ENCODE data around the gene CLIC4. TPM values are rescaled to one million over a fixed set of nuclear protein-coding genes. Genes with fewer than 3 reads are reported as not detected.
"Not testable (repeated sequence)": the region's sequence is repeated elsewhere in the genome, so short reads cannot be mapped to it uniquely, and the experiment has no call there.

Gene CLIC4
- total RNA-seq, 4 donors from 2014 or later, result 37.3 to 74.5 (median 45.6) TPM

DNA sequence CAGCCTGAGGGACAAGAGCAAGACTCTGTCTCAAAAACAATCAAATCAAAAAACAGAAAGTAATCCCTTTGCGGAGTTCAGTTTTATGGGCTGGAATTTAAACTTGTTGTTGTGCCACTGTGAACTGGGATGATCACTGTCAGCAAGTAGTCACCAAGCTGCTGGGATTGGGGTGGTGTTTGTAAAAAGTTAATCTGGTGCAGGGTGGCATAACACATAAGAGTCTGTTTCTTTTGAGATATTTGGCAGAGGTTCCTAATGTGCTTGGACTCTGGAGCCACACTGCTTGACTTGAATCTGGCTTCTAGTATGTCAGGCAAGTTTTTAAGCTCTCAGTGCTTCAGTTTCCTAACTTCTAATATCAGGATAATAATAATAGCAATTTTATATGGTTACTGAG, 6.6 kb downstream of the CLIC4 start:
- DNase-seq (no peak), ATAC-seq (no peak)
- H3K4me1 ChIP-seq, result peaks cover 0 to 14% of the 10 kb centered on the region in 2 donors
- TF ChIP-seq, protein P1, sequence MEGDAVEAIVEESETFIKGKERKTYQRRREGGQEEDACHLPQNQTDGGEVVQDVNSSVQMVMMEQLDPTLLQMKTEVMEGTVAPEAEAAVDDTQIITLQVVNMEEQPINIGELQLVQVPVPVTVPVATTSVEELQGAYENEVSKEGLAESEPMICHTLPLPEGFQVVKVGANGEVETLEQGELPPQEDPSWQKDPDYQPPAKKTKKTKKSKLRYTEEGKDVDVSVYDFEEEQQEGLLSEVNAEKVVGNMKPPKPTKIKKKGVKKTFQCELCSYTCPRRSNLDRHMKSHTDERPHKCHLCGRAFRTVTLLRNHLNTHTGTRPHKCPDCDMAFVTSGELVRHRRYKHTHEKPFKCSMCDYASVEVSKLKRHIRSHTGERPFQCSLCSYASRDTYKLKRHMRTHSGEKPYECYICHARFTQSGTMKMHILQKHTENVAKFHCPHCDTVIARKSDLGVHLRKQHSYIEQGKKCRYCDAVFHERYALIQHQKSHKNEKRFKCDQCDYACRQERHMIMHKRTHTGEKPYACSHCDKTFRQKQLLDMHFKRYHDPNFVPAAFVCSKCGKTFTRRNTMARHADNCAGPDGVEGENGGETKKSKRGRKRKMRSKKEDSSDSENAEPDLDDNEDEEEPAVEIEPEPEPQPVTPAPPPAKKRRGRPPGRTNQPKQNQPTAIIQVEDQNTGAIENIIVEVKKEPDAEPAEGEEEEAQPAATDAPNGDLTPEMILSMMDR (IDR thresholded peaks at IDR 0.05 in 4 of 5, conservative IDR thresholded peaks at IDR 0.05 in 1 of 5), result no peak
- no peak for TF ChIP-seq POLR2A (IDR thresholded peaks at IDR 0.05)
- no peak overlapping the region for H3K4me3 ChIP-seq
- intact Hi-C loops (cut with DNase I; ENCODE audit: low total_unique reads), result no loop called here
- H3K27me3 ChIP-seq, result no peaks in the 10 kb centered on the region
- in situ Hi-C loops (cut with MboI; ENCODE audit: low sequenced_read_pairs in 4 of 4), result no loop called here
- no peaks in the 10 kb centered on the region for H3K36me3 ChIP-seq
- H3K9me3 ChIP-seq, result no peaks in the 10 kb centered on the region
- peak overlapping the region in 3 of 4 donors; percentile 18 to 39 (median 21) for H3K27ac ChIP-seq

DNA sequence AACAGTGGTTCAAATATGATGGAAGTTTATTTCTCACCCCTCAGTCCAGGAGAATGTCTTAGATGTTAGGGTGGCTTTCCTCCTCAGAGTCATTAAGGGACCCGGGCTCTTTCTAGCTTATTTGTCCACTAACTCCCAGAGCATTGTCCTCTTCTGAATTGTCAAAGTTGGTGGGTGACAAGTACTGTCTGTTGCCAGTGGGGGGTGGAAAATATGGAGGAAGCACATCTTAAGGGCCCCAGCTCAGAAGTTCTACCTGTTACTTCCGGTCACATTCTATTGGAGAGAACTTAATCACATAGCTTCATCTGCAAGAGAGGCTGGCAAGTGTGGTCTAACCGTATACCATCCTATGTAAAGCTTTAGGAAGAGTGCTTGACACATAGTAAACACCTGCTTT, 7.1 kb downstream of the CLIC4 start:
- H3K27ac ChIP-seq, result peak overlapping the region in 3 of 4 donors; percentile 18 to 39 (median 21)
- no peak overlapping the region for H3K4me3 ChIP-seq
- no peaks in the 10 kb centered on the region for H3K27me3 ChIP-seq
- no peaks in the 10 kb centered on the region for H3K36me3 ChIP-seq
- peaks cover 0 to 14% of the 10 kb centered on the region in 2 donors for H3K4me1 ChIP-seq
- ATAC-seq, result no peak
- no peaks in the 10 kb centered on the region for H3K9me3 ChIP-seq
- TF ChIP-seq POLR2A (IDR thresholded peaks at IDR 0.05), result no peak
- TF ChIP-seq, protein P1 (IDR thresholded peaks at IDR 0.05 in 4 of 5, conservative IDR thresholded peaks at IDR 0.05 in 1 of 5), result no peak
- no peak for DNase-seq
- intact Hi-C loops (cut with DNase I; ENCODE audit: low total_unique reads) (no loop called here), in situ Hi-C loops (cut with MboI; ENCODE audit: low sequenced_read_pairs in 4 of 4) (no loop called here)

DNA sequence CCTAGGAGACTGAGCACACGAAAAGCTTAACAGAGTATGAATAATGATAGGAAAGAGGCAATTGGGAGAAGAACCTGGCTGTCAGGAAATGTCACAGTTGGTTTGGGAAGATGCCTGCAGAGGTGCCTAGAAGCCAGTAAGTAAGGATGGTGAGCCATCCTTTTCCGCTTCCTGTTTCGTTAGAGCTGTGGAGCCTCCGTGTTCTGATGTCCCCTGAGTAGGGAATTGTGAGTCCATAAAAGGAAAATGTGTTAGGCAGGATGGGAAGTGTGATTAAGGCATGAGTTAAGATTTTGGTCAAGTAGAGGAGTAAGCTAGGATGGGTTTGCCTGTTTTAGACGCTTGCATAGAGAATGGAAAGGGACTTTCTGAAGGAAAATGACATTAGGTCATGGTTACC, 9.0 kb downstream of the CLIC4 start:
- peak in 1 of 2 donors; percentile 17 for TF ChIP-seq POLR2A (IDR thresholded peaks at IDR 0.05)
- TF ChIP-seq, protein P1 (IDR thresholded peaks at IDR 0.05 in 4 of 5, conservative IDR thresholded peaks at IDR 0.05 in 1 of 5), result no peak
- ATAC-seq, result peak in 1 of 2 donors; percentile 45
- Histone ChIP-seq H3K36me3 (no peaks in the 10 kb centered on the region), H3K27ac (peak overlapping the region; percentile 19 to 50 (median 38)), H3K4me3 (no peak overlapping the region), H3K4me1 (peaks cover 0 to 14% of the 10 kb centered on the region in 2 donors), H3K9me3 (no peaks in the 10 kb centered on the region), H3K27me3 (no peaks in the 10 kb centered on the region)
- in situ Hi-C loops (cut with MboI; ENCODE audit: low sequenced_read_pairs in 4 of 4) (no loop called here), intact Hi-C loops (cut with DNase I; ENCODE audit: low total_unique reads) (no loop called here)
- DNase-seq, result no peak

DNA sequence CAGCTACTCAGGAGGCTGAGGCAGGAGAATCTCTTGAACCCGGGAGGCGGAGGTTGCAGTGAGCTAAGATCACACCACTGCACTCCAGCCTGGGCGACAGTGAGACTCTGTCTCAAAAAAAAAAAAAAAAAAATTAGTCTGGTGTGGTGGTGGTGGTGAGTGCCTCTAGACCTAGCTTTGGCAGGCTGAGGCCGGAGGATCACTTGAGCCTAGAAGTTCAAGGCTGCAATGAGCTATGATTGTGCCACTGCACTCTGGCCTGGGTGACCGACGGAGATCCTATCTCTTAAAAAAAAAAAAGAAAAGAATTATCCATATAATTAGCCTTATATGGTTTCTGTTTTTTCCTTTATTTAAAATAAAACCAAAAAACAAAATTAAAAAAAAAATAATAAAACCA, 10.1 kb downstream of the CLIC4 start:
- H3K4me1 ChIP-seq, result peaks cover 0 to 16% of the 10 kb centered on the region in 2 donors
- intact Hi-C loops (cut with DNase I; ENCODE audit: low total_unique reads); H3K36me3 ChIP-seq; H3K4me3 ChIP-seq; H3K27me3 ChIP-seq; in situ Hi-C loops (cut with MboI; ENCODE audit: low sequenced_read_pairs in 4 of 4); ATAC-seq; DNase-seq; H3K9me3 ChIP-seq: not testable (repeated sequence)
- H3K27ac ChIP-seq, result peak overlapping the region in 1 of 4 donors; percentile 30

DNA sequence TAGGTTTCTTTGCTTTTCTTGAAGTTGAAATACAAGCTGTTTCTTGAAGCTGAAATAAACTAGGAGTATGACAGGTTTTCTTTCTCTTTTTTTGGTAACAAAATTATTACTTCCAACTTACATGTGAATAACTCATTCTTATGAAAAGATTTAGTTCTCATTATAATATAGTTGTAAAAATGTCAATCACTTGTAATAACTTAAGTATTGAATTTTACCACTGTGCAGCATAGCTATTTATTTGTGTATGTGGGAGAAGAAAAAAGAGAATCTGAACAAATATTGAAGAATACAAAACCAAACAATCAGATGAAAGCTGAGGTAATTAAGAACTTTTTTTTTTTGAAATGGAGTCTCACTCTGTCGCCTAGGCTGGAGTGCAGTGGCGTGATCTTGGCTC, 11.1 kb downstream of the CLIC4 start:
- H3K9me3 ChIP-seq, result no peaks in the 10 kb centered on the region
- H3K27me3 ChIP-seq, result no peaks in the 10 kb centered on the region
- ATAC-seq (no peak), DNase-seq (no peak)
- H3K27ac ChIP-seq, result no peak overlapping the region
- no peaks in the 10 kb centered on the region for H3K36me3 ChIP-seq
- intact Hi-C loops (cut with DNase I; ENCODE audit: low total_unique reads), result no loop called here
- TF ChIP-seq, protein P1 (IDR thresholded peaks at IDR 0.05 in 4 of 5, conservative IDR thresholded peaks at IDR 0.05 in 1 of 5), result no peak
- no peak for TF ChIP-seq POLR2A (IDR thresholded peaks at IDR 0.05)
- peaks cover 0 to 17% of the 10 kb centered on the region in 2 donors for H3K4me1 ChIP-seq
- H3K4me3 ChIP-seq, result no peak overlapping the region
- in situ Hi-C loops (cut with MboI; ENCODE audit: low sequenced_read_pairs in 4 of 4), result no loop called here
